GM19023 (cell line): Measurements from ENCODE around the gene ANAPC5.

Source experiments
- ATAC-seq: cut with Tn5 transposase; IDR thresholded peaks from one replicate; pipeline ENCODE4 v1.9.1; 2021; ENCODE audit warnings: mild to moderate bottlenecking, moderate library complexity; ENCODE audit not compliant: unreplicated experiment

ANAPC5 gene

GRCh38 chr12:121261398-121261797 is 90.8 kb downstream of the ANAPC5 start:
- no peak for ATAC-seq

GRCh38 chr12:121260091-121260490 is 92.1 kb downstream of the ANAPC5 start:
- no peak for ATAC-seq

GRCh38 chr12:121259074-121259473 is 93.1 kb downstream of the ANAPC5 start:
- ATAC-seq: no peak
